Fibroblast of the aortic adventitia (primary cell): ENCODE results near the gene ELAC1. TPM values are rescaled to one million over a fixed set of nuclear protein-coding genes. Genes with fewer than 3 reads are reported as not detected.

Source experiments
- DNase-seq: peaks from one replicate; pipeline ENCODE4 v3.0.0-alpha.2; 2010; ENCODE audit warnings: low read depth
- H3K4me3 ChIP-seq: 2 replicates; pipeline ENCODE4 v1.5.1; 2011; ENCODE audit warnings: low read depth, mild to moderate bottlenecking, control low read depth, low read length, moderate library complexity
- total RNA-seq: library from RNA; depleted of rRNA; stranded (reverse); fragments of >200 nt; gene quantifications from 2 replicates; pipeline ENCODE4 v1.2.3, GENCODE V29; 2012; ENCODE audit warnings: low replicate concordance
- TF ChIP-seq, protein P1 (sequence below): IDR thresholded peaks from 2 replicates; pipeline ENCODE4 v1.5.1; 2011; ENCODE audit warnings: mild to moderate bottlenecking, low read length, control low read depth, inconsistent platforms; ENCODE audit not compliant: insufficient read depth

Gene ELAC1, protein sequence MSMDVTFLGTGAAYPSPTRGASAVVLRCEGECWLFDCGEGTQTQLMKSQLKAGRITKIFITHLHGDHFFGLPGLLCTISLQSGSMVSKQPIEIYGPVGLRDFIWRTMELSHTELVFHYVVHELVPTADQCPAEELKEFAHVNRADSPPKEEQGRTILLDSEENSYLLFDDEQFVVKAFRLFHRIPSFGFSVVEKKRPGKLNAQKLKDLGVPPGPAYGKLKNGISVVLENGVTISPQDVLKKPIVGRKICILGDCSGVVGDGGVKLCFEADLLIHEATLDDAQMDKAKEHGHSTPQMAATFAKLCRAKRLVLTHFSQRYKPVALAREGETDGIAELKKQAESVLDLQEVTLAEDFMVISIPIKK
- total RNA-seq: 8.3 and 12.5 TPM in 2 replicates

DNA sequence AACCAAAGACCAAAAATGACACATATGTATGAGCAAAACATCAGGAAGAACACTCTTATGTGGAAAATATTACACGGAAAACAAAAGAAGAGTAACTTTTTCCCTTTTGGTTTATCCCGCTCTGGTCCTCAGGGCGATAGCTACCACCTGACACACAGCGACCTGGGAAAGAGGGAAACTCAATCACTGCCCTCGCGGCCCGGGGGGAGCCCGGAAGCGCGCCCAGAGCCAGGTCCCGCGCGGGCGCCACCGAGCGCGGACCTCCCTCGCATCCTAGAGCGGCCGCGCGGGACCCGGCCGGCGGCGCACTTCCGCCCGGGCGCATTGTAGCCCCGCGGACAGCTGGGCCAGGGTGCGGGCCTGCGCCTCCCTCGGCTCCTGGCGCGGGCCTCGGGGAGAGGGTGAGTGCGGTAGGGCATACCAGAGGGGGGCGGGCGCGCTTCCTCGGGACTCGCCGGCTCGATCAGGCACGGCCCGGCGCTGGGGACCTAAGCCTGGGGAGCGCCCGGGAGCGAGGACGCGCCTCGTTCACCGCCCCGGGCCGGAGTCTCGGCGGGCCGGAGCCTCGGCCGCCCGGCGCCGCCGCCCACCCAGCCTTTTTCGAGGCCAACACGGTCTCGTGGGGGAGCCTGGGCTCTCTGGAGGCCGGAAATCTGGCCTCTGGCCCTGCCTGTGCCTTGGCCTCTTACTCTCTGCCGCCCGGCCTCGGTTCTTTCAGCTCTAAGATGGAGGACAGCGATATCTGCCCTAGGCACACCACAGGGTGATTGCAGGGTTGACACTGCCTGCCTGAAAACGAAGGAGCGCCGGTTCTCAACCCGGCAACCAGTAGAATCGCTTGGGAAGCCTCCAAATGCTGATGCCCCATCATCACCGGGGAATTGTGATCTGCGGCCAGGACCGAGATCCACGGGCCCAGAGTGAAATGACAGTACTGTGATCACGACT, at the start of gene ELAC1:
Gene ELAC1 (plus strand): TSS at position 327 of the 948 bp plus-strand sequence. CDS start 6,365 bp downstream, outside the sequence.
- TF ChIP-seq, protein P1, sequence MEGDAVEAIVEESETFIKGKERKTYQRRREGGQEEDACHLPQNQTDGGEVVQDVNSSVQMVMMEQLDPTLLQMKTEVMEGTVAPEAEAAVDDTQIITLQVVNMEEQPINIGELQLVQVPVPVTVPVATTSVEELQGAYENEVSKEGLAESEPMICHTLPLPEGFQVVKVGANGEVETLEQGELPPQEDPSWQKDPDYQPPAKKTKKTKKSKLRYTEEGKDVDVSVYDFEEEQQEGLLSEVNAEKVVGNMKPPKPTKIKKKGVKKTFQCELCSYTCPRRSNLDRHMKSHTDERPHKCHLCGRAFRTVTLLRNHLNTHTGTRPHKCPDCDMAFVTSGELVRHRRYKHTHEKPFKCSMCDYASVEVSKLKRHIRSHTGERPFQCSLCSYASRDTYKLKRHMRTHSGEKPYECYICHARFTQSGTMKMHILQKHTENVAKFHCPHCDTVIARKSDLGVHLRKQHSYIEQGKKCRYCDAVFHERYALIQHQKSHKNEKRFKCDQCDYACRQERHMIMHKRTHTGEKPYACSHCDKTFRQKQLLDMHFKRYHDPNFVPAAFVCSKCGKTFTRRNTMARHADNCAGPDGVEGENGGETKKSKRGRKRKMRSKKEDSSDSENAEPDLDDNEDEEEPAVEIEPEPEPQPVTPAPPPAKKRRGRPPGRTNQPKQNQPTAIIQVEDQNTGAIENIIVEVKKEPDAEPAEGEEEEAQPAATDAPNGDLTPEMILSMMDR: no peak
- peak; percentile 78 for DNase-seq
- H3K4me3 ChIP-seq: peak within 1 kb of the TSS; percentile 87

DNA sequence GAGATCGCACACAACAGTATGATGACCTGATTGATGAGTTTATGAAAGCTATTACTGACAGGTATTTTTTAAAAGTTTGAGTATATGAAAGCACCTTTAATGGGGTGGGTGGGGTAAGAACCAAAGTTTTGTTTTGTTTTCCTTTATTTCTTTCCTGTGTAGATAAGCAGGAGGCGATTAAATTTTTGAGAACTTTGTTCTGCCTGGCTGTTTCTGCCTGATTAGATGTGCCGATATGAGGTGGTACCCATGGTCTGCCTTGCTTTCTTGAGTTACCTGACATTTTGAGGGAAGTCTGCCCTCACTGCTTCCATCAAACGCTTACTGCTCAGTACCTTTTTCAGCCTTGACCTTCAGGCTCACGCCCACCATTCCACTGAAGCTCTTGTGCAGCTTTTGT, 49.7 kb upstream of the ELAC1 start:
- no peak overlapping the region for H3K4me3 ChIP-seq
- TF ChIP-seq, protein P1: no peak
- no peak for DNase-seq

DNA sequence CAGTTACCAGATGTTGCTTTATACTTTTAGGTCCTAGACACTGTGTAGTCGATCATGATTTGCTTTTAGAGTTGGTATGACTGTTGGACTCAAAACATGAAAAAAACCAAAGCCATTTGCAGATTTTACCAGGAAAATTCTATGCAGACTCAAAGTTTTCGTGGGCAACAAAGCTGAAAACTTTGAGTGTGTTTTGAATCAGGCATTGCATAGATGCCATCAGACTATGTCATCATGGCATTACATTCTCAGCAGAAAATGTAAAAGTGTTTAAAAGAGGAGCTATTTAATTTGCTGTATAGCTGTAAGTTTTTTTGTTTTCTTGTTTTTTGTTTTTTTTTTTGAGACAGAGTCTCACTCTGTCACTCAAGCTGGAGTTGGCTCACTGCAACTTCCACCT, 43.5 kb upstream of the ELAC1 start:
- TF ChIP-seq, protein P1: no peak
- no peak for DNase-seq
- no peak overlapping the region for H3K4me3 ChIP-seq

DNA sequence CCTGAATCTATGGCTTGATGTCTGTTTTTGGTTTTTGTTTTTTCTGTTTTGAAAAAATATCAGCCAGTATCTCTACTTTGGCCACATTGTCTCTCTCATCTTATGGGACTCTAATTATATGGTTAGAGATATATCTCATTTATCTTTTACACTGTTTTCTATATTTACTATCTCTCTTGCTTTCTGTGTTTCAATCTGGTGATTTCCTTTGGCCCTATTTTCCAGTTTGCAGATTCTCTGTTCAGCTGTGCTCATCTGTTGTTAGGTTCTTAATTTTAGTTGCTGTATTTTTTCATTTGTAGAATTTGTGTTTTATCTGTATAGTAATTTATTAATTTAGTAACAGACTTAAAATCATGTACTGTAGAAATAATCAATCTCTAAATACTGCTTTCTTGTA, 41.3 kb upstream of the ELAC1 start:
- H3K4me3 ChIP-seq: no peak overlapping the region
- no peak for DNase-seq
- TF ChIP-seq, protein P1: no peak

DNA sequence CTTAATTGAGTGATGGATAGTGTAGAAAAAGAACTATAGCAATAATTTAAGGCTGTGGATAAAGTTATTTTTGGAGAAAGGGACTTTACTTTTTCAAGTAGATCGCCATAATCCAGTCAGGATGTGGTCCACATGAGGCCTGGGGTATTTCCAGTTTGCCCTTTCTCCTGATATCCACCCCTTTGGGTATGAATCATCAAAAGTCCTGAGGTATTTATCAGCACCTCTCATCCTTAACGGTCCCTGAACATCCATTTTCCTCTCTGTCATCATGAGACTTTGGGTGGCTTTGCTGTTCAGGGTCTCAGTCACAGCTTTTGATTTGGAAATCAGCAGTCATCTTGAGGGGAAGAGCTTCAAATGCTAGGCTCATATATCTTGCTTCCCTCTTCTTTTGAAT, 39.3 kb upstream of the ELAC1 start:
- TF ChIP-seq, protein P1: no peak
- H3K4me3 ChIP-seq: no peak overlapping the region
- no peak for DNase-seq

DNA sequence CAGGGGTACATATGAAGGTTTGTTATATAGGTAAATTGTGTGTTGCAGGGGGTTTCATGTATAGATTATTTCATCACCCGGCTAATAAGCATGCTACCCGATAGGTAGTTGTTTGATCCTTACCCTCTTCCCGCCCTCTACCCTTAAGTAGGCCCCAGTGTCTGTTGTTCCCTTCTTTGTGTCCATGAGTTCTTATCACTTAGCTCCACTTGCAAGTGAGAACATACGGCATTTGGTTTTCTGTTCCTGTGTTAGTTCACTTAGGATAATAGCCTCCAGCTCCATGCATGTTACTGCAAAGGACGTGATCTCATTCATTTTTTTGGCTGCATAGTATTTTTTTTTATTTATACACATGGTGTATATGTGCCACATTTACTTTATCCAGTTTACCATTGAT, 34.2 kb upstream of the ELAC1 start:
- no peak for DNase-seq
- TF ChIP-seq, protein P1: no peak
- no peak overlapping the region for H3K4me3 ChIP-seq
